B cell (primary cell): ENCODE measurements around the gene PALD1. TPM values are rescaled to one million over a fixed set of nuclear protein-coding genes. Genes with fewer than 3 reads are reported as not detected.

Experiments
- ATAC-seq: fragments of 200-7000 bp; cut with Tn5 transposase; one replicate; pipeline ENCODE4 v1.10.0; 2021; ENCODE audit warnings: low read depth, mild to moderate bottlenecking, moderate number of reproducible peaks, moderate library complexity
- CTCF ChIA-PET: fragments of 350-600 bp; sonication (Branson Sonifier 250); formaldehyde crosslinking; loops from one replicate; lab custom pipeline; 2021; ENCODE audit warnings: antibody characterized with exemption, inconsistent platforms; lab: Charles Lee
- POLR2A ChIA-PET: fragments of 350-600 bp; sonication (Branson Sonifier 250); formaldehyde crosslinking; loops from one replicate; lab custom pipeline; 2021; ENCODE audit warnings: antibody characterized with exemption; lab: Charles Lee
- DNase-seq: peaks from one replicate; pipeline ENCODE4 v3.0.0; 2013
- H2AFZ ChIP-seq: 2 replicates; pipeline ENCODE4 v1.6.1; 2012; ENCODE audit warnings: mild to moderate bottlenecking, low read depth, low read length; ENCODE audit not compliant: insufficient read depth, poor library complexity, severe bottlenecking
- H3K27ac ChIP-seq, 2 donors: 1 replicate in 1 of 2; 2 replicates in 1 of 2; pipeline ENCODE4 v1.5.1; 2012 to 2013; ENCODE audit warnings: low read length in 2 of 2, mild to moderate bottlenecking in 2 of 2, moderate library complexity in 1 of 2
- H3K27me3 ChIP-seq, 4 experiments: fragments of 200-600 bp in 1 of 4; sonication (generic) in 1 of 4; replicated peaks in 1 of 4; 1 replicate in 2 of 4; 2 replicates in 2 of 4; pipeline versions ENCODE4 v1.6.1 to v1.7.0; 2013 to 2016; ENCODE audit warnings: low read length in 3 of 4, mild to moderate bottlenecking in 2 of 4, mixed read lengths in 1 of 4, moderate library complexity in 1 of 4; ENCODE audit not compliant: insufficient read depth in 4 of 4, control insufficient read depth in 3 of 4; ENCODE audit errors: control extremely low read depth in 1 of 4
- H3K36me3 ChIP-seq, 2 experiments: replicated peaks in 1 of 2; 1 replicate in 1 of 2; 2 replicates in 1 of 2; pipeline versions ENCODE4 v1.6.1 to v1.7.1; 2013; ENCODE audit warnings: low read length in 1 of 2; ENCODE audit not compliant: insufficient read depth in 2 of 2, control insufficient read depth in 1 of 2; ENCODE audit errors: control extremely low read depth in 1 of 2, extremely low read depth in 1 of 2
- H3K4me1 ChIP-seq, 2 donors: fragments of 200-600 bp in 1 of 2; sonication (generic) in 1 of 2; 1 replicate in 1 of 2; 2 replicates in 1 of 2; pipeline versions ENCODE4 v1.5.1 to v1.6.1; 2013 to 2017; ENCODE audit warnings: low read length in 2 of 2; ENCODE audit not compliant: control insufficient read depth in 2 of 2, insufficient read depth in 2 of 2
- H3K4me2 ChIP-seq: replicated peaks from 2 replicates; pipeline ENCODE3; 2012; ENCODE audit warnings: mild to moderate bottlenecking, low read depth, low read length; ENCODE audit not compliant: poor library complexity, severe bottlenecking
- H3K4me3 ChIP-seq, 5 experiments: fragments of 200-600 bp in 1 of 5; sonication (generic) in 1 of 5; 1 replicate in 3 of 5; 2 replicates in 2 of 5; pipeline versions ENCODE4 v1.5.1 to v1.7.0; 2011 to 2016; ENCODE audit warnings: low read length in 4 of 5, mild to moderate bottlenecking in 4 of 5, low read depth in 2 of 5, control low read depth in 1 of 5, moderate library complexity in 1 of 5; ENCODE audit not compliant: insufficient read depth in 1 of 5; ENCODE audit errors: control extremely low read depth in 1 of 5, extremely low read depth in 1 of 5
- H3K79me2 ChIP-seq: fragments of 200-600 bp; sonication (generic); one replicate; pipeline ENCODE4 v1.6.0; 2016; ENCODE audit warnings: low read length; ENCODE audit not compliant: control insufficient read depth, insufficient read depth
- H3K9ac ChIP-seq: fragments of 200-600 bp; sonication (generic); 2 replicates; pipeline ENCODE4 v1.6.1; 2017; ENCODE audit warnings: mild to moderate bottlenecking, low read length, moderate library complexity
- H3K9me3 ChIP-seq, 3 donors: one replicate each; pipeline versions ENCODE4 v1.6.1 to v1.7.1; 2013; ENCODE audit warnings: low read length in 2 of 3; ENCODE audit not compliant: control insufficient read depth in 2 of 3, insufficient read depth in 1 of 3; ENCODE audit errors: control extremely low read depth in 1 of 3
- H4K20me1 ChIP-seq: 2 replicates; pipeline ENCODE4 v1.6.0; 2012; ENCODE audit warnings: mild to moderate bottlenecking, low read length; ENCODE audit not compliant: insufficient read depth, control insufficient read depth, poor library complexity, severe bottlenecking
- H3K27ac Mint-ChIP-seq: one replicate; pipeline ENCODE4 v1.8.0; 2021; ENCODE audit warnings: mixed read lengths
- H3K27me3 Mint-ChIP-seq: one replicate; pipeline ENCODE4 v1.8.0; 2021; ENCODE audit warnings: mixed read lengths
- H3K4me1 Mint-ChIP-seq: one replicate; pipeline ENCODE4 v1.8.0; 2021; ENCODE audit warnings: mixed read lengths
- H3K4me3 Mint-ChIP-seq: one replicate; pipeline ENCODE4 v1.8.0; 2021; ENCODE audit warnings: mixed read lengths
- H3K9me3 Mint-ChIP-seq: one replicate; pipeline ENCODE4 v1.8.0; 2022; ENCODE audit warnings: mixed read lengths; ENCODE audit not compliant: insufficient read depth
- EZH2 ChIP-seq: IDR thresholded peaks from 2 replicates; pipeline ENCODE4 v1.6.1; 2012; ENCODE audit warnings: borderline replicate concordance, low read depth, mild to moderate bottlenecking, moderate library complexity, low read length; ENCODE audit not compliant: insufficient read depth, poor library complexity, severe bottlenecking
- WGBS: methylation state at CpG from one replicate; pipeline ENCODE4 v1.1.5; 2013; ENCODE audit warnings: missing lambda C conversion rate; ENCODE audit not compliant: insufficient coverage; 5-methylcytosine and 5-hydroxymethylcytosine counted together
- intact Hi-C: fragments of 100-400 bp; cut with micrococcal nuclease; formaldehyde crosslinking; loops from one replicate; pipeline ENCODE4 v1.10.0; 2022
- polyA plus RNA-seq: library from polyadenylated mRNA; depleted of rRNA; stranded (reverse); fragments of >200 nt; gene quantifications from 2 replicates; pipeline ENCODE4 v1.2.3, GENCODE V29; 2012
- total RNA-seq, 2 donors: library from RNA; stranded (reverse); fragments of 120-200 nt in 1 of 2; gene quantifications; 1 replicate in 1 of 2; 2 replicates in 1 of 2; pipeline versions ENCODE4 v1.2.3 to v1.2.4, GENCODE V29; 2013 to 2022
- TF ChIP-seq, protein P1 (sequence below): fragments of 200-600 bp; IDR thresholded peaks from one replicate; pipeline ENCODE4 v1.8.0; 2022; ENCODE audit warnings: antibody characterized with exemption, mild to moderate bottlenecking

The PALD1 gene
- total and polyA plus RNA-seq, 2 donors (not counting 1 experiment from before 2014, with no cell fraction given) = 2.2 to 2.8 TPM

DNA sequence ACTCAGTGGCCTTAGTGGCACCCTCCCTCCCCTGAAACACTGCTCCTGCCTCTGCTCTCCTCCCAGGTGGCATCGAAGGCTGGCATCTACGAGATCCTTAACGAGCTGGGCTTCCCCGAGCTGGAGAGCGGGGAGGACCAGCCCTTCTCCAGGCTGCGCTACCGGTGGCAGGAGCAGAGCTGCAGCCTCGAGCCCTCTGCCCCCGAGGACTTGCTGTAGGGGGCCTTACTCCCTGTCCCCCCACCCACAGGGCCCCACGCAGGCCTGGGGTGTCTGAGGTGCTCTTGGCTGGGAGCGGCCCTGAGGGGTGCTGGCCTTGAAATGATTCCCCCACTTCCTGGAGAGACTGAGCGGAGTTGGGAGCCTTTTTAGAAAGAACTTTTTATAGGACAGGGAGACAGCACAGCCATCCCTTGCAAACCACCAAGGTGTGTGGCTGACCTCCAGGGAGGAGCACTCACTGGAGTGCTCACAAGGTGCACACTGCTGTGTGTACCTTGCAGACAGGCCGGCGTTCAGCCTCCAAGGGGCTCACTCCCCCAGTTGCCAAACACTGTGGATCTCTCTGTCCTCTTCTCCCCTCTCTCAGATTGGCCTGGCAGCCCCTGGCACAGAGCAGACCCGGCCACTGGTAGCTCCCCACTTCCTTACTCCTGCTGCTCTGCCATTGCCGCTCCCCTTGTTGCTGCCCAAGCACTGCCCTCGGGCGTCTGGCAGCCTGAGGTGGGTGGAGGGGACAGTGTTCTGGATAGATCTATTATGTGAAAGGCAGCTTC is 88.1 kb downstream of the PALD1 start:
- Histone ChIP-seq H3K4me3 (no peak overlapping the region), H4K20me1 (no peaks in the 10 kb centered on the region), H3K4me2 (no peak overlapping the region), H3K4me1 (no peaks in the 10 kb centered on the region), H3K79me2 (no peaks in the 10 kb centered on the region), H2AFZ (no peak overlapping the region), H3K9me3 (no peaks in the 10 kb centered on the region), H3K27ac (no peak overlapping the region), H3K9ac (no peak overlapping the region), H3K36me3 (no peaks in the 10 kb centered on the region), H3K27me3 (no peaks in the 10 kb centered on the region)
- no peak overlapping the region for H3K27ac Mint-ChIP-seq
- no peak overlapping the region for H3K4me3 Mint-ChIP-seq
- no peaks in the 10 kb centered on the region for H3K27me3 Mint-ChIP-seq
- ATAC-seq (no peak), DNase-seq (no peak)
- intact Hi-C loops = no loop called here
- ChIA-PET CTCF (interaction anchor here (0.7 kb wide), 1 partner anchor 192 kb away, joined by 3 read pairs; no protein-coding TSS in a partner anchor), POLR2A (no interaction called here)
- 90% methylated on average over 12 of the region's 18 CpGs for WGBS
- no peaks in the 10 kb centered on the region for H3K9me3 Mint-ChIP-seq
- peaks cover 6% of the 10 kb centered on the region for H3K4me1 Mint-ChIP-seq
- TF ChIP-seq EZH2 = no peak
- TF ChIP-seq, protein P1, sequence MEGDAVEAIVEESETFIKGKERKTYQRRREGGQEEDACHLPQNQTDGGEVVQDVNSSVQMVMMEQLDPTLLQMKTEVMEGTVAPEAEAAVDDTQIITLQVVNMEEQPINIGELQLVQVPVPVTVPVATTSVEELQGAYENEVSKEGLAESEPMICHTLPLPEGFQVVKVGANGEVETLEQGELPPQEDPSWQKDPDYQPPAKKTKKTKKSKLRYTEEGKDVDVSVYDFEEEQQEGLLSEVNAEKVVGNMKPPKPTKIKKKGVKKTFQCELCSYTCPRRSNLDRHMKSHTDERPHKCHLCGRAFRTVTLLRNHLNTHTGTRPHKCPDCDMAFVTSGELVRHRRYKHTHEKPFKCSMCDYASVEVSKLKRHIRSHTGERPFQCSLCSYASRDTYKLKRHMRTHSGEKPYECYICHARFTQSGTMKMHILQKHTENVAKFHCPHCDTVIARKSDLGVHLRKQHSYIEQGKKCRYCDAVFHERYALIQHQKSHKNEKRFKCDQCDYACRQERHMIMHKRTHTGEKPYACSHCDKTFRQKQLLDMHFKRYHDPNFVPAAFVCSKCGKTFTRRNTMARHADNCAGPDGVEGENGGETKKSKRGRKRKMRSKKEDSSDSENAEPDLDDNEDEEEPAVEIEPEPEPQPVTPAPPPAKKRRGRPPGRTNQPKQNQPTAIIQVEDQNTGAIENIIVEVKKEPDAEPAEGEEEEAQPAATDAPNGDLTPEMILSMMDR = no peak

DNA sequence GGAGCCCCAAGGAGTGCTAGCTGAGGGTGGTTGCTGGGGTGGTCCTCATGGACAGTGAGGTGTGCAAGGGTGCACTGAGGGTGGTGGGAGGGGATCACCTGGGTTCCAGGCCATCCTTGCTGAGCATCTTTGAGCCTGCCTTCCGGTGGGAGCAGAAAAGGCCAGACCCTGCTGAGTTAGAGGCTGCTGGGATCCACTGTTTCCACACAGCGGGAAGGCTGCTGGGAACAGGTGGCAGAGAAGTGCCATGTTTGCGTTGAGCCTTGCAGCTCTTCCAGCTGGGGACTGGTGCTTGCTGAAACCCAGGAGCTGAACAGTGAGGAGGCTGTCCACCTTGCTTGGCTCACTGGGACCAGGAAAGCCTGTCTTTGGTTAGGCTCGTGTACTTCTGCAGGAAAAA is 89.0 kb downstream of the PALD1 start:
- H3K4me3 ChIP-seq = no peak overlapping the region
- DNase-seq = no peak
- no peaks in the 10 kb centered on the region for H3K9me3 Mint-ChIP-seq
- no peak for ATAC-seq
- ChIA-PET POLR2A (no interaction called here), CTCF (interaction anchor here (0.6 to 1.2 kb wide), 4 partner anchors 15 to 1040 kb away, joined by 3 to 5 read pairs (median 3); no protein-coding TSS in a partner anchor)
- 96% methylated on average over 4 of the region's 4 CpGs for WGBS
- no peak overlapping the region for H3K4me3 Mint-ChIP-seq
- H3K27me3 ChIP-seq = no peaks in the 10 kb centered on the region
- H3K27ac Mint-ChIP-seq = no peak overlapping the region
- no peak overlapping the region for H3K9ac ChIP-seq
- no peaks in the 10 kb centered on the region for H3K27me3 Mint-ChIP-seq
- H2AFZ ChIP-seq = no peak overlapping the region
- intact Hi-C loops = no loop called here
- H3K9me3 ChIP-seq = no peaks in the 10 kb centered on the region
- no peaks in the 10 kb centered on the region for H3K36me3 ChIP-seq
- peaks cover 5% of the 10 kb centered on the region for H3K4me1 Mint-ChIP-seq
- H4K20me1 ChIP-seq = no peaks in the 10 kb centered on the region
- TF ChIP-seq, protein P1 = no peak
- TF ChIP-seq EZH2 = no peak
- H3K27ac ChIP-seq = no peak overlapping the region
- no peaks in the 10 kb centered on the region for H3K4me1 ChIP-seq
- H3K4me2 ChIP-seq = no peak overlapping the region
- H3K79me2 ChIP-seq = no peaks in the 10 kb centered on the region
